ENCODE results near the gene POLR2H. TPM values are rescaled to one million over a fixed set of nuclear protein-coding genes. Genes with fewer than 3 reads are reported as not detected.

Gene POLR2H
- total RNA-seq, 1 donor from 2014 or later = 26.0 TPM

DNA sequence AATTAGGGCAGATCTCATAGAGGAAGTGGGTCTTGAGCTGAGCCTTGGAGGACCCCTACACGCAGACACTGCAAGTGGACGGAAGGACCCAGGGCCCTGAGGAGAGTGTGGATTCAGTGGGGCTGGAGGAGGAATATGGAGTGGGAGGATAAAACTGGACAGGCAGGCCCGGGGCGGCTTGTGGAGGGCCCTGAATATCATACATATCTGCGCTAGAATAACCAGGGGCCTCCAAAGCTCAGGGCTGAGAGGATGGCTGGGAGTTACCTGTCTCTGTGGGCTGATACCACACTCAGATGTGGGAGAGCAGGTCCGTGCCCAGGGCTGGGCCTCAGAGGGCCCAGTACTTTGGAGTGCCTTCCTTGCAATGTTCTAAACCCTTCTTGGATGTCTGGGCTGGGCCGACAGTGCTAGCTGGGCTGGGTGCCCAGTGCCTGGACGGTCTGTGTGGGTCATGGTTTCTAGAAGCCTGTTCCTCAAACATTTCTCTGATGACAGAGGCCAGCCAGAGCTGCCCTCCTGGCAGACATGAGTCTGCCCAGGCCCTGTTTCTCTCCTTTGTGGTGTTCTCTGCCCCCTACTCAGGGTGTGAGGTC is 47.9 kb downstream of the POLR2H start:
- H3K27me3 ChIP-seq = no peaks in the 10 kb centered on the region
- no peaks in the 10 kb centered on the region for H3K36me3 ChIP-seq
- DNase-seq (ENCODE audit: low spot score in 2 of 2) = no peak
- H3K4me3 ChIP-seq = no peak overlapping the region
- H3K27ac ChIP-seq = no peak overlapping the region
- H3K4me1 ChIP-seq = no peaks in the 10 kb centered on the region
- TF ChIP-seq, protein P1, sequence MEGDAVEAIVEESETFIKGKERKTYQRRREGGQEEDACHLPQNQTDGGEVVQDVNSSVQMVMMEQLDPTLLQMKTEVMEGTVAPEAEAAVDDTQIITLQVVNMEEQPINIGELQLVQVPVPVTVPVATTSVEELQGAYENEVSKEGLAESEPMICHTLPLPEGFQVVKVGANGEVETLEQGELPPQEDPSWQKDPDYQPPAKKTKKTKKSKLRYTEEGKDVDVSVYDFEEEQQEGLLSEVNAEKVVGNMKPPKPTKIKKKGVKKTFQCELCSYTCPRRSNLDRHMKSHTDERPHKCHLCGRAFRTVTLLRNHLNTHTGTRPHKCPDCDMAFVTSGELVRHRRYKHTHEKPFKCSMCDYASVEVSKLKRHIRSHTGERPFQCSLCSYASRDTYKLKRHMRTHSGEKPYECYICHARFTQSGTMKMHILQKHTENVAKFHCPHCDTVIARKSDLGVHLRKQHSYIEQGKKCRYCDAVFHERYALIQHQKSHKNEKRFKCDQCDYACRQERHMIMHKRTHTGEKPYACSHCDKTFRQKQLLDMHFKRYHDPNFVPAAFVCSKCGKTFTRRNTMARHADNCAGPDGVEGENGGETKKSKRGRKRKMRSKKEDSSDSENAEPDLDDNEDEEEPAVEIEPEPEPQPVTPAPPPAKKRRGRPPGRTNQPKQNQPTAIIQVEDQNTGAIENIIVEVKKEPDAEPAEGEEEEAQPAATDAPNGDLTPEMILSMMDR (IDR thresholded peaks at IDR 0.05) = no peak
- no peaks in the 10 kb centered on the region for H3K9me3 ChIP-seq
- intact Hi-C loops (cut with DNase I) = no loop called here

GRCh38 chr3:184409946-184410500 is 48.5 kb downstream of the POLR2H start:
- H3K36me3 ChIP-seq = no peaks in the 10 kb centered on the region
- no peaks in the 10 kb centered on the region for H3K27me3 ChIP-seq
- DNase-seq (ENCODE audit: low spot score in 2 of 2) = peak in 1 of 2 donors; percentile 16
- TF ChIP-seq, protein P1 (IDR thresholded peaks at IDR 0.05) = no peak
- no peak overlapping the region for H3K4me3 ChIP-seq
- H3K27ac ChIP-seq = no peak overlapping the region
- H3K4me1 ChIP-seq = no peaks in the 10 kb centered on the region
- no peaks in the 10 kb centered on the region for H3K9me3 ChIP-seq
- intact Hi-C loops (cut with DNase I) = no loop called here

- intact Hi-C loops (cut with DNase I) = loop anchor here (5.0 kb wide), 2 partner anchors 42 to 128 kb away; no protein-coding TSS in a partner anchor
- Histone ChIP-seq H3K36me3 (no peaks in the 10 kb centered on the region), H3K9me3 (no peaks in the 10 kb centered on the region), H3K27me3 (no peaks in the 10 kb centered on the region), H3K4me1 (no peaks in the 10 kb centered on the region), H3K27ac (no peak overlapping the region), H3K4me3 (no peak overlapping the region)
- TF ChIP-seq, protein P1 (IDR thresholded peaks at IDR 0.05) = no peak
- DNase-seq (ENCODE audit: low spot score in 2 of 2) = no peak
Observed at GRCh38 chr3:184414418-184415202, 53.1 kb downstream of the POLR2H start.

GRCh38 chr3:184415203-184415490 is 53.6 kb downstream of the POLR2H start:
- H3K4me1 ChIP-seq = no peaks in the 10 kb centered on the region
- H3K36me3 ChIP-seq = no peaks in the 10 kb centered on the region
- no peak for DNase-seq (ENCODE audit: low spot score in 2 of 2)
- TF ChIP-seq, protein P1 (IDR thresholded peaks at IDR 0.05) = no peak
- H3K27ac ChIP-seq = no peak overlapping the region
- no peak overlapping the region for H3K4me3 ChIP-seq
- H3K27me3 ChIP-seq = no peaks in the 10 kb centered on the region
- no peaks in the 10 kb centered on the region for H3K9me3 ChIP-seq
- intact Hi-C loops (cut with DNase I) = loop anchor here (5.0 kb wide), 2 partner anchors 43 to 127 kb away; no protein-coding TSS in a partner anchor

DNA sequence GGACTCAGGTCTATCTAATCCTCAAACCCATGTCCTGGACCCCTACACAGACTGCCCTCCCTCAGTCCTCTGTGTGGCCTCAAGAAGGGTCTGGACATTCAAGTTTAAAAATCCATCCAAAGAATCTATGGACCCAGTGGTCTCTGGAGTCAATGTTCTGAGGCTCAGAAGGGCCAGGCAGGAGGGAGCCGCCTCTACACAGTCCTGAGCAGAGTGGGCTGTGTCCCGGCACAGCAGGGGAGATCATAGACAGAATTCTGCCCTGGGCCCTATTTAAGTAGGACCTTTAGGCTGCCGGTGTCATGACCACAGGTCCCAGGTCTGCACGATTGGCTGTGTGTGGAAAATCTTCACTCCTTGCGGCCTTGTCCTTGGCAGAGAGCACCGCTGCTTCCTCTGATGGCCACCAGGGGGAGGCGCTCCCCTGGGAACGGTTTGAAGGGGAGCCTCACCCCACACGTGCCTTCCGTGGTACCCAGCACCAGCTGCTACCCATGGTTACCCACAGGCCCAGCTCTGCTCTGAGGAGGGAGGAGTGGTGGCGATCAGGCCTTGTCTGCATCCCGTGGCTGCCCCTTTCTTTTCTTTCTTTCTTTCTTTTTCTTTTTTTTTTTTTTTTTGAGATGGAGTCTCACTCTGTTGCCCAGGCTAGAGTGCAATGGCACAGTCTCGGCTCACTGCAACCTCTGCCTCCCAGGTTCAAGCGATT is 56.3 kb downstream of the POLR2H start:
- Histone ChIP-seq H3K27me3 (no peaks in the 10 kb centered on the region), H3K4me3 (no peak overlapping the region), H3K9me3 (no peaks in the 10 kb centered on the region), H3K36me3 (no peaks in the 10 kb centered on the region), H3K4me1 (no peaks in the 10 kb centered on the region), H3K27ac (no peak overlapping the region)
- TF ChIP-seq, protein P1 (IDR thresholded peaks at IDR 0.05) = peak; percentile 70 to 86 (median 71)
- intact Hi-C loops (cut with DNase I) = loop anchor here (2.0 to 5.0 kb wide), 3 partner anchors 45 to 125 kb away; no protein-coding TSS in a partner anchor
- DNase-seq (ENCODE audit: low spot score in 2 of 2) = peak in 1 of 2 donors; percentile 72

Other genes with a start within 250 kb of the POLR2H start
- gene EIF2B5, start 226.4 kb upstream of the POLR2H start, total RNA-seq = 24.7 TPM
- 36.6 TPM for gene DVL3, start 206.3 kb upstream of the POLR2H start, total RNA-seq
- gene AP2M1, start 186.9 kb upstream of the POLR2H start, total RNA-seq = 101 TPM
- gene ABCF3, start 175.5 kb upstream of the POLR2H start, total RNA-seq = 93.3 TPM
- 0.32 TPM for gene VWA5B2, start 132.1 kb upstream of the POLR2H start, total RNA-seq
- 167 TPM for gene ALG3, start 112.7 kb upstream of the POLR2H start, total RNA-seq
- gene EEF1AKMT4, start 112.0 kb upstream of the POLR2H start, total RNA-seq = 4.8 TPM
- not detected for gene CAMK2N2, start 100.2 kb upstream of the POLR2H start, total RNA-seq
- not detected for gene ECE2, start 85.7 kb upstream of the POLR2H start, total RNA-seq
- gene PSMD2, start 62.5 kb upstream of the POLR2H start, total RNA-seq = 151 TPM
- gene EIF4G1, start 47.1 kb upstream of the POLR2H start, total RNA-seq = 192 TPM
- gene FAM131A, start 24.1 kb upstream of the POLR2H start, total RNA-seq = 47.7 TPM
- 31.2 TPM for gene CLCN2, start 105 bp upstream of the POLR2H start, total RNA-seq
- not detected for gene THPO, start 16.5 kb downstream of the POLR2H start, total RNA-seq
- gene CHRD, start 18.3 kb downstream of the POLR2H start, total RNA-seq = 172 TPM
- gene EPHB3, start 200.1 kb downstream of the POLR2H start, total RNA-seq = 1.2 TPM